Measurements from ENCODE around the gene VN1R4.
"Not testable (repeated sequence)": the region's sequence is repeated elsewhere in the genome, so short reads cannot be mapped to it uniquely, and the experiment has no call there.

DNA sequence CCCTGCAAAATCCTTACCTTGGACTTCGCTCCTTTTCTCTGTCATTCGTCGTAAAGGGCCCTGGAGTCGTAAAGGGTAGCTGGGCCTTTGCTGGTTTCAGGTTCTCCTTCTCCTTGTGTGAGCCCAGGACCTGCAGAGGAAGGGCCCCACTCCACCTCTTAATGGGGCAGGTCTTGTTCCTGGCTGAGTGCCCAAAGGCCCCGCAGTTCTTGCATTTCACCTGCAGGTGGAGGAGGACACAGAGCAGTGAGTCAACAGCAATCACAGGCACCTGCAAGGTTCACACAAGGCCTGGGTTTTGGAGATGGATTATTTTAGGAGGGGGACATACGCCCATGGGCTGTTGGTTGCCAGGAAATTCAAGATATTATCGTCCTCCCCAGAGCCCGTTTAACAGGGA is 33.8 kb upstream of the VN1R4 start:
- TF ChIP-seq EP300, POLR2A (IDR thresholded peaks at IDR 0.05): not testable (repeated sequence)
- TF ChIP-seq, protein P1, sequence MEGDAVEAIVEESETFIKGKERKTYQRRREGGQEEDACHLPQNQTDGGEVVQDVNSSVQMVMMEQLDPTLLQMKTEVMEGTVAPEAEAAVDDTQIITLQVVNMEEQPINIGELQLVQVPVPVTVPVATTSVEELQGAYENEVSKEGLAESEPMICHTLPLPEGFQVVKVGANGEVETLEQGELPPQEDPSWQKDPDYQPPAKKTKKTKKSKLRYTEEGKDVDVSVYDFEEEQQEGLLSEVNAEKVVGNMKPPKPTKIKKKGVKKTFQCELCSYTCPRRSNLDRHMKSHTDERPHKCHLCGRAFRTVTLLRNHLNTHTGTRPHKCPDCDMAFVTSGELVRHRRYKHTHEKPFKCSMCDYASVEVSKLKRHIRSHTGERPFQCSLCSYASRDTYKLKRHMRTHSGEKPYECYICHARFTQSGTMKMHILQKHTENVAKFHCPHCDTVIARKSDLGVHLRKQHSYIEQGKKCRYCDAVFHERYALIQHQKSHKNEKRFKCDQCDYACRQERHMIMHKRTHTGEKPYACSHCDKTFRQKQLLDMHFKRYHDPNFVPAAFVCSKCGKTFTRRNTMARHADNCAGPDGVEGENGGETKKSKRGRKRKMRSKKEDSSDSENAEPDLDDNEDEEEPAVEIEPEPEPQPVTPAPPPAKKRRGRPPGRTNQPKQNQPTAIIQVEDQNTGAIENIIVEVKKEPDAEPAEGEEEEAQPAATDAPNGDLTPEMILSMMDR (IDR thresholded peaks at IDR 0.05), result not testable (repeated sequence)
